Activated CD8-positive, alpha-beta T cell treated with anti-CD3 and anti-CD28 coated beads, Interleukin-2, amount 10 ng/mL, durations not matched to agents 7 days and 5 days (primary cell): ENCODE results near the gene BRD7. TPM values are rescaled to one million over a fixed set of nuclear protein-coding genes. Genes with fewer than 3 reads are reported as not detected.

Experiments used
- ATAC-seq: fragments of 150-1000 bp; cut with Tn5 transposase; one replicate; pipeline ENCODE4 v1.10.0; 2021; ENCODE audit warnings: moderate library complexity
- CTCF ChIA-PET: fragments of 350-600 bp; sonication (Branson Sonifier 250); formaldehyde crosslinking; loops from one replicate; lab custom pipeline; 2021; ENCODE audit warnings: antibody characterized with exemption; lab: Charles Lee
- POLR2A ChIA-PET: fragments of 350-600 bp; sonication (Branson Sonifier 250); formaldehyde crosslinking; loops from one replicate; lab custom pipeline; 2021; ENCODE audit warnings: antibody characterized with exemption; lab: Charles Lee
- DNase-seq: peaks from one replicate; pipeline ENCODE4 v3.0.0-alpha.2; 2020
- H3K27ac Mint-ChIP-seq: one replicate; pipeline ENCODE4 v1.8.0; 2021; ENCODE audit warnings: mild to moderate bottlenecking, mixed read lengths
- H3K27me3 Mint-ChIP-seq: one replicate; pipeline ENCODE4 v1.8.0; 2021; ENCODE audit warnings: low read depth, mixed read lengths
- H3K36me3 Mint-ChIP-seq: one replicate; pipeline ENCODE4 v1.8.0; 2021; ENCODE audit warnings: low read depth, mixed read lengths
- H3K4me1 Mint-ChIP-seq: one replicate; pipeline ENCODE4 v1.8.0; 2021; ENCODE audit warnings: low read depth, mixed read lengths
- H3K4me3 Mint-ChIP-seq: one replicate; pipeline ENCODE4 v1.8.0; 2021; ENCODE audit warnings: mild to moderate bottlenecking, mixed read lengths
- H3K9me3 Mint-ChIP-seq: one replicate; pipeline ENCODE4 v1.8.0; 2022; ENCODE audit warnings: mixed read lengths; ENCODE audit not compliant: insufficient read depth
- total RNA-seq, 2 experiments: library from RNA; stranded (reverse); gene quantifications; one replicate each; pipeline ENCODE4 v1.2.3, GENCODE V29; 2021

The BRD7 gene
- total RNA-seq, 2 experiments from 2014 or later = 88.9 to 90.4 TPM

- H3K9me3 Mint-ChIP-seq = no peaks in the 10 kb centered on the region
- H3K4me3 Mint-ChIP-seq = no peak overlapping the region
- peaks cover 58% of the 10 kb centered on the region for H3K36me3 Mint-ChIP-seq
- POLR2A ChIA-PET = no interaction called here
- CTCF ChIA-PET = no interaction called here
- H3K27ac Mint-ChIP-seq = no peak overlapping the region
- no peaks in the 10 kb centered on the region for H3K27me3 Mint-ChIP-seq
- ATAC-seq (no peak), DNase-seq (no peak)
- H3K4me1 Mint-ChIP-seq = peaks cover 18% of the 10 kb centered on the region
Observed at GRCh38 chr16:50293041-50293783, 75.6 kb downstream of the BRD7 start.

GRCh38 chr16:50292566-50292948, 76.2 kb downstream of the BRD7 start:
- H3K4me1 Mint-ChIP-seq = peaks cover 18% of the 10 kb centered on the region
- DNase-seq (no peak), ATAC-seq (no peak)
- H3K9me3 Mint-ChIP-seq = no peaks in the 10 kb centered on the region
- ChIA-PET CTCF (no interaction called here), POLR2A (no interaction called here)
- H3K4me3 Mint-ChIP-seq = no peak overlapping the region
- peaks cover 60% of the 10 kb centered on the region for H3K36me3 Mint-ChIP-seq
- no peaks in the 10 kb centered on the region for H3K27me3 Mint-ChIP-seq
- no peak overlapping the region for H3K27ac Mint-ChIP-seq

GRCh38 chr16:50291719-50292565, 76.8 kb downstream of the BRD7 start:
- no peak overlapping the region for H3K4me3 Mint-ChIP-seq
- H3K27ac Mint-ChIP-seq = no peak overlapping the region
- ChIA-PET CTCF (no interaction called here), POLR2A (interaction anchor here (1.2 kb wide), 1 partner anchor 17 kb away, joined by 4 read pairs; no protein-coding TSS in a partner anchor)
- H3K36me3 Mint-ChIP-seq = peaks cover 60% of the 10 kb centered on the region
- no peaks in the 10 kb centered on the region for H3K9me3 Mint-ChIP-seq
- peaks cover 18% of the 10 kb centered on the region for H3K4me1 Mint-ChIP-seq
- ATAC-seq (no peak), DNase-seq (no peak)
- H3K27me3 Mint-ChIP-seq = no peaks in the 10 kb centered on the region

GRCh38 chr16:50290856-50291255, 77.9 kb downstream of the BRD7 start:
- ATAC-seq (no peak), DNase-seq (no peak)
- no peak overlapping the region for H3K4me3 Mint-ChIP-seq
- POLR2A ChIA-PET = interaction anchor here (1.2 kb wide), 1 partner anchor 16 kb away, joined by 4 read pairs; no protein-coding TSS in a partner anchor
- H3K27me3 Mint-ChIP-seq = no peaks in the 10 kb centered on the region
- peaks cover 20% of the 10 kb centered on the region for H3K4me1 Mint-ChIP-seq
- H3K27ac Mint-ChIP-seq = no peak overlapping the region
- CTCF ChIA-PET = no interaction called here
- peaks cover 65% of the 10 kb centered on the region for H3K36me3 Mint-ChIP-seq
- H3K9me3 Mint-ChIP-seq = no peaks in the 10 kb centered on the region

- no peaks in the 10 kb centered on the region for H3K27me3 Mint-ChIP-seq
- peaks cover 65% of the 10 kb centered on the region for H3K36me3 Mint-ChIP-seq
- H3K4me1 Mint-ChIP-seq = peaks cover 19% of the 10 kb centered on the region
- ChIA-PET POLR2A (no interaction called here), CTCF (interaction anchor here (1.6 kb wide), 1 partner anchor 80 kb away, joined by 3 read pairs; no protein-coding TSS in a partner anchor)
- DNase-seq (no peak), ATAC-seq (no peak)
- peak overlapping the region; percentile 49 for H3K27ac Mint-ChIP-seq
- H3K9me3 Mint-ChIP-seq = no peaks in the 10 kb centered on the region
- no peak overlapping the region for H3K4me3 Mint-ChIP-seq
Observed at GRCh38 chr16:50289950-50290764, 78.6 kb downstream of the BRD7 start.

GRCh38 chr16:50288920-50289319, 79.9 kb downstream of the BRD7 start:
- Mint-ChIP-seq H3K27ac (peak overlapping the region; percentile 72), H3K4me3 (no peak overlapping the region), H3K27me3 (no peaks in the 10 kb centered on the region), H3K36me3 (peaks cover 73% of the 10 kb centered on the region), H3K9me3 (no peaks in the 10 kb centered on the region), H3K4me1 (peaks cover 29% of the 10 kb centered on the region)
- POLR2A ChIA-PET = interaction anchor here (0.7 kb wide), 1 partner anchor 22 kb away, joined by 3 read pairs; no protein-coding TSS in a partner anchor
- CTCF ChIA-PET = interaction anchor here (1.6 kb wide), 1 partner anchor 79 kb away, joined by 3 read pairs; no protein-coding TSS in a partner anchor
- ATAC-seq = no peak
- no peak for DNase-seq

GRCh38 chr16:50288026-50288425, 80.8 kb downstream of the BRD7 start:
- ChIA-PET CTCF (no interaction called here), POLR2A (no interaction called here)
- H3K4me3 Mint-ChIP-seq = no peak overlapping the region
- H3K27me3 Mint-ChIP-seq = no peaks in the 10 kb centered on the region
- peaks cover 36% of the 10 kb centered on the region for H3K4me1 Mint-ChIP-seq
- H3K27ac Mint-ChIP-seq = peak overlapping the region; percentile 43
- ATAC-seq (no peak), DNase-seq (no peak)
- H3K9me3 Mint-ChIP-seq = no peaks in the 10 kb centered on the region
- H3K36me3 Mint-ChIP-seq = peaks cover 69% of the 10 kb centered on the region

GRCh38 chr16:50286681-50287080, 82.1 kb downstream of the BRD7 start:
- Mint-ChIP-seq H3K36me3 (peaks cover 64% of the 10 kb centered on the region), H3K27me3 (no peaks in the 10 kb centered on the region), H3K9me3 (no peaks in the 10 kb centered on the region), H3K4me1 (peaks cover 50% of the 10 kb centered on the region), H3K27ac (peak overlapping the region; percentile 55), H3K4me3 (no peak overlapping the region)
- no peak for ATAC-seq
- no peak for DNase-seq
- POLR2A ChIA-PET = no interaction called here
- CTCF ChIA-PET = interaction anchor here (0.6 to 1.5 kb wide), 2 partner anchors 13 to 76 kb away, joined by 3 to 6 read pairs; no protein-coding TSS in a partner anchor

- Mint-ChIP-seq H3K36me3 (peaks cover 64% of the 10 kb centered on the region), H3K27ac (peak overlapping the region; percentile 60), H3K4me1 (peaks cover 60% of the 10 kb centered on the region), H3K27me3 (no peaks in the 10 kb centered on the region), H3K4me3 (no peak overlapping the region), H3K9me3 (no peaks in the 10 kb centered on the region)
- POLR2A ChIA-PET = interaction anchor here (3.0 kb wide), 1 partner anchor 11 kb away, joined by 17 read pairs; no protein-coding TSS in a partner anchor
- DNase-seq = no peak
- ATAC-seq = no peak
- CTCF ChIA-PET = interaction anchor here (0.9 to 1.5 kb wide), 4 partner anchors 8 to 380 kb away, joined by 3 to 6 read pairs (median 4); no protein-coding TSS in a partner anchor
Observed at GRCh38 chr16:50285406-50286003, 83.3 kb downstream of the BRD7 start.

GRCh38 chr16:50284131-50284911, 84.5 kb downstream of the BRD7 start:
- H3K27ac Mint-ChIP-seq = peak overlapping the region; percentile 77
- CTCF ChIA-PET = interaction anchor here (0.9 to 1.4 kb wide), 3 partner anchors 17 to 39 kb away, joined by 3 to 5 read pairs (median 4); no protein-coding TSS in a partner anchor
- peaks cover 71% of the 10 kb centered on the region for H3K4me1 Mint-ChIP-seq
- no peaks in the 10 kb centered on the region for H3K9me3 Mint-ChIP-seq
- POLR2A ChIA-PET = interaction anchor here (3.0 kb wide), 1 partner anchor 10 kb away, joined by 17 read pairs; no protein-coding TSS in a partner anchor
- H3K4me3 Mint-ChIP-seq = no peak overlapping the region
- DNase-seq (no peak), ATAC-seq (no peak)
- H3K36me3 Mint-ChIP-seq = peaks cover 70% of the 10 kb centered on the region
- H3K27me3 Mint-ChIP-seq = no peaks in the 10 kb centered on the region
